ENCODE measurements around the gene REPIN1.

REPIN1 gene

DNA sequence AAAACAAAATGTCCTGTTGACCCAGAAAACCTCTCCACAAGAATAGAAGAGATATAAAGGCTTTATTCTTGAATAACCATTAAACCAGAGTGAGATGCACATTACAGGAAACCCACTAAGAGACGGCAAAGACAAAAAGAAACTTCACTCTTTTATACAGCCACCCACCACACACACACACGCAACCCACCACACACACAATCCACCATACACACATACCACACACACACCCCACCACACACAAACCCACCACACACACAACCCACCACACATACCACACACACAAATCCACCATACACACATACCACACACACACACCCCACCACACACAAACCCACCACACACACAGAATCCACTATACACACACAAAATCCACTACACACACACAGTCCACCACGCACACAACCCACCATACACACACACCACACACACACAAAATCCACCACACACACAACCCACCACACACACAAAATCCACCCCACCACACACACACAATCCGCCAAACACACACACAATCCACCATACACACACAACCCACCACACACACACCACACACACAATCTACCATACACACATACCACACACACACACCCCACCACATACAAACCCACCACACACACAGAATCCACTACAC, 9.5 kb upstream of the REPIN1 start:
- Histone ChIP-seq H3K9me3 (ENCODE audit: control insufficient read depth in 5 of 5, low read length in 5 of 5) (no peaks in the 10 kb centered on the region), H3K36me3 (ENCODE audit: control insufficient read depth in 5 of 5, insufficient read depth in 5 of 5, low read length in 5 of 5) (no peaks in the 10 kb centered on the region), H3K9ac (ENCODE audit: low read length in 5 of 5) (no peak overlapping the region), H3K4me3 (ENCODE audit: low read depth in 1 of 5, low read length in 5 of 5) (no peak overlapping the region), H3K27me3 (ENCODE audit: control insufficient read depth in 5 of 5, insufficient read depth in 4 of 5, low read length in 5 of 5) (no peaks in the 10 kb centered on the region), H3K4me1 (ENCODE audit: control insufficient read depth in 5 of 5, insufficient read depth in 5 of 5, low read length in 5 of 5) (peaks cover 2 to 38% (median 25%) of the 10 kb centered on the region in 5 donors), H3K27ac (ENCODE audit: low read depth, low read length) (no peak overlapping the region)

DNA sequence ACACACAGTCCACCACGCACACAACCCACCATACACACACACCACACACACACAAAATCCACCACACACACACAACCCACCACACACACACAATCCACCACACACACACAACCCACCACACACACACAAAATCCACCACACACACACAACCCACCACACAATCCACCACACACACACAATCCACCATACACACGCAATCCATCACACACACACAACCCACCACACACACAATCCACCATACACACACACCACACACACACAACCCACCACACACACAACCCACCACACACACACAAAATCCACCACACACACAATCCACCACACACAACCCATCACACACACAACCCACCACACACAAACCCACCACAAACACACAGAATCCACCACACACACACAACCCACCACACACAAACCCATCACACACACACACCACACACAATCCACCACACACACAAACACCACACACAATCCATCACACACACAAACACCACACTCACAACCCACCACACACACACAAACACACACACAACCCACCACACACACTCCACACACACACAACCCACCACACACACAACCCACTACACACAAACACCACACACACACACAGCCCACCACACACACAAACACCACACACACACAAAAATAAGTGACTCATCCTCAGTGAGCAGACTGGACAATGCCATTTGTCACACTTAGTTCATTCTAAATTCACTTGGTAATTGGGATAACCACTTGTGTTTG, 8.8 kb upstream of the REPIN1 start:
- no peak overlapping the region for H3K4me3 ChIP-seq (ENCODE audit: low read depth in 1 of 5, low read length in 5 of 5)
- H3K36me3 ChIP-seq (ENCODE audit: control insufficient read depth in 5 of 5, insufficient read depth in 5 of 5, low read length in 5 of 5), result no peaks in the 10 kb centered on the region
- H3K4me1 ChIP-seq (ENCODE audit: control insufficient read depth in 5 of 5, insufficient read depth in 5 of 5, low read length in 5 of 5), result peaks cover 2 to 41% (median 30%) of the 10 kb centered on the region in 5 donors
- H3K27me3 ChIP-seq (ENCODE audit: control insufficient read depth in 5 of 5, insufficient read depth in 4 of 5, low read length in 5 of 5), result no peaks in the 10 kb centered on the region
- H3K9ac ChIP-seq (ENCODE audit: low read length in 5 of 5), result no peak overlapping the region
- no peaks in the 10 kb centered on the region for H3K9me3 ChIP-seq (ENCODE audit: control insufficient read depth in 5 of 5, low read length in 5 of 5)
- no peak overlapping the region for H3K27ac ChIP-seq (ENCODE audit: low read depth, low read length)

DNA sequence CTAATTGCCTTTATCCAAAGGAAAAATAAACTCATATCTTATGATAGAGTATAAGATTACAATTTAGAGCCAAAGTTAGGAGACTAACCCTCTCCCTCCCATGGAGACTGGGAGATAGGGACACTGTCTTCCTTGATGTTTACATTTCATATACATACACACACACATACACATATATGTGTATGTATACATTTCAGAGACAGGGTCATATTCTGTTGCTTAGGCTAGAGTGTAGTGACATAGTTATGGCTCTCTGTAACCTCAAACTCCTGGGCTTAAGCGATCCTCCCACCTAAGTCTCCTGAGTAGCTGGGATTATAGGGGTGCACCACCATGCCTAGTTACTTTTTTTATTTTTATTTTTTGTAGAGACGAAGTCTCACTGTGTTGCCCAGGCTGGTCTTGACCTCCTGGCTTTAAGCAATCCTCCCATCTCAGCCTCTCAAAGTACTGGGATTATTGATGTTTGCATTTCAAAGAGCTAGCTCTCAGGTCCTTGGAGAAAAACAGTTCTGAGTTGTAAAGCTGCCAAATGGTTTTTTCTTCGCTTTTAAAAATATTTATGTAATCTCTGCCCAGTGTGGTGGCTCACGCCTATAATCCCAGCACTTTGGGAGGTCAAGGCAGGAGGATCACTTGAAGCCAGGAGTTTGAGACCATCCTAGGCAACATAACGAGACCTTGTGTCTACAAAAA, 8.1 kb upstream of the REPIN1 start:
- H3K9me3 ChIP-seq (ENCODE audit: control insufficient read depth in 5 of 5, low read length in 5 of 5), result no peaks in the 10 kb centered on the region
- no peak overlapping the region for H3K27ac ChIP-seq (ENCODE audit: low read depth, low read length)
- no peak overlapping the region for H3K9ac ChIP-seq (ENCODE audit: low read length in 5 of 5)
- H3K27me3 ChIP-seq (ENCODE audit: control insufficient read depth in 5 of 5, insufficient read depth in 4 of 5, low read length in 5 of 5), result no peaks in the 10 kb centered on the region
- no peaks in the 10 kb centered on the region for H3K36me3 ChIP-seq (ENCODE audit: control insufficient read depth in 5 of 5, insufficient read depth in 5 of 5, low read length in 5 of 5)
- H3K4me3 ChIP-seq (ENCODE audit: low read depth in 1 of 5, low read length in 5 of 5), result no peak overlapping the region
- H3K4me1 ChIP-seq (ENCODE audit: control insufficient read depth in 5 of 5, insufficient read depth in 5 of 5, low read length in 5 of 5), result peaks cover 2 to 41% (median 30%) of the 10 kb centered on the region in 5 donors

DNA sequence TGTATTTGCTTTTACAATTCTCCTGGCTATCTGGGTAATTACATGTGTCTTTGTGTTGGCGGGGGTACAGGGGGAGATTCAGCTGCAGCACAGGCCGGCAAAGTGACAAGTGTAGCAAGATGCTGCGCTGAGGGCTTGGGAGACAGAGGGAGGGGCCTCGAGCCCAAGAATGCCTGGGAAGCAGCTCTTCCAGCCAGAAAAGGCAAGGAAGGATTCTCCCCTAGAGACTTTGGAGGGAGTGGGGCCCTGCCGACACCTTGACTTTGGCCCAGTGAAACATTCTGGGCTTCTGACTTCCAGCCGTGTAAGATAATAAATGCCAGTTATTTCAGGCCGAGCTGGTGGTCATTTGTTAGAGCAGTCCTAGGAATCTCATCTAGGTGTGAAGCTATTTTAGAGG, 7.2 kb upstream of the REPIN1 start:
- peaks cover 2 to 37% (median 30%) of the 10 kb centered on the region in 5 donors for H3K4me1 ChIP-seq (ENCODE audit: control insufficient read depth in 5 of 5, insufficient read depth in 5 of 5, low read length in 5 of 5)
- no peaks in the 10 kb centered on the region for H3K27me3 ChIP-seq (ENCODE audit: control insufficient read depth in 5 of 5, insufficient read depth in 4 of 5, low read length in 5 of 5)
- no peak overlapping the region for H3K4me3 ChIP-seq (ENCODE audit: low read depth in 1 of 5, low read length in 5 of 5)
- H3K27ac ChIP-seq (ENCODE audit: low read depth, low read length), result no peak overlapping the region
- H3K9ac ChIP-seq (ENCODE audit: low read length in 5 of 5), result no peak overlapping the region
- no peaks in the 10 kb centered on the region for H3K36me3 ChIP-seq (ENCODE audit: control insufficient read depth in 5 of 5, insufficient read depth in 5 of 5, low read length in 5 of 5)
- no peaks in the 10 kb centered on the region for H3K9me3 ChIP-seq (ENCODE audit: control insufficient read depth in 5 of 5, low read length in 5 of 5)

DNA sequence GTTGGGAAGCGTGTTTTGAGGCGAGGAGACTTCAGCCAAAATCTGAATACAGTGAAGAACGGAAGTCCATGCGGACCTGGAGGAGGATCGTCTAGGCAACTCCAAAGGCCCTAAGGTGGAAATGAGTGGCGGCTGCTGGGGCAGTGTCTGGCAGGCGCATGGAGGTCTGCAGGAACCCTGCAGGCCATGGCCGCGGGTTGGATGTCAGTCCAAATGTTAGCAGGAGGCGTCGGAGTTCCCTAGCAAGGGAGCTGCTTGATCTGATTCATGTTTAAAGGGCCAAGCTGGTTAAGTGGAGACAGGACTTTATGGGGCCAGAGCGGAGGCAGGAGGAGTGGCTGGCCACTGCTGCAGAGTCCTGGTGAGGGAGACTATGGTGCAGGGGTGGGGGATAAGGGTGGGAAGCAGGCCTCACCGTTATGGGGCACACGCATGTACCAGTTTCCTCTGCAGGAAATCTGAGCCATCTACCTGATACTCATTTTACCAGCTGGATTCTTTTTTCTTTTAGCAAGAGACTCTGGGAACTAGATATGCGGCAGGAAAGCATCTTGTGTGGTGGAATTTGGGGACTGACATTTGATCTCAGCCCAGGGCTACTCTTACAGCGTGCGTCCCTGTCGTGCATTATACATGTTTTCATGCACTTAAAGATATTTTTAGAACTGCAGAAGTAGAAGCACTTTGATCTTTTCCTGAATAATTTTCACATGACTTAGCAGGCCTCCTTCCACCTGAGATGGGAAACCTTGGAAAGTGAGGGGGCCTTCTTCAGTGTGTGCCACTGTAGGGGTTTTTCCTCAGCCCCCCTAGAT, 6.6 kb upstream of the REPIN1 start:
- H3K36me3 ChIP-seq (ENCODE audit: control insufficient read depth in 5 of 5, insufficient read depth in 5 of 5, low read length in 5 of 5), result no peaks in the 10 kb centered on the region
- H3K9me3 ChIP-seq (ENCODE audit: control insufficient read depth in 5 of 5, low read length in 5 of 5), result no peaks in the 10 kb centered on the region
- H3K9ac ChIP-seq (ENCODE audit: low read length in 5 of 5), result no peak overlapping the region
- H3K27me3 ChIP-seq (ENCODE audit: control insufficient read depth in 5 of 5, insufficient read depth in 4 of 5, low read length in 5 of 5), result no peaks in the 10 kb centered on the region
- no peak overlapping the region for H3K27ac ChIP-seq (ENCODE audit: low read depth, low read length)
- H3K4me1 ChIP-seq (ENCODE audit: control insufficient read depth in 5 of 5, insufficient read depth in 5 of 5, low read length in 5 of 5), result peaks cover 2 to 32% (median 29%) of the 10 kb centered on the region in 5 donors
- H3K4me3 ChIP-seq (ENCODE audit: low read depth in 1 of 5, low read length in 5 of 5), result no peak overlapping the region

DNA sequence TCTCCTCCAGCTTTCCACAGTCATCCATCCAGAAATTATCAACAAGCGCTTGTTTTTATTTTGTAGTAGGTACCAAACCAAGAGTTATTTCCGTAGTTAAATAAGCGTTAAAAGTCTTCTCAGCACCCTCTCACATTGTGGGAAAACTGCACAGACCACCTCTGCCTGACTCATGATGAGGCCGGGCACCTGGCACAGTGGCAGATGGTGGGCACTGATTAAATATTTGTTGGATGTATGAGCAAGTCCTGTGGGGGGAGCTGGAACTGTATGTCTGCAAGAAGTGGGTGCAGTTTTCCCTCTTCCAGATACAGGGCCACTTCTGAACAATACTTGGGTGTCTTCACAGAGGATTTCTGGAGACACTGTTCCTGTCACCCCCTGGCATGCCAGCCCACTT, 5.3 kb upstream of the REPIN1 start:
- Histone ChIP-seq H3K4me1 (ENCODE audit: control insufficient read depth in 5 of 5, insufficient read depth in 5 of 5, low read length in 5 of 5) (peaks cover 0 to 33% (median 27%) of the 10 kb centered on the region in 5 donors), H3K9me3 (ENCODE audit: control insufficient read depth in 5 of 5, low read length in 5 of 5) (no peaks in the 10 kb centered on the region), H3K9ac (ENCODE audit: low read length in 5 of 5) (no peak overlapping the region), H3K4me3 (ENCODE audit: low read depth in 1 of 5, low read length in 5 of 5) (no peak overlapping the region), H3K36me3 (ENCODE audit: control insufficient read depth in 5 of 5, insufficient read depth in 5 of 5, low read length in 5 of 5) (no peaks in the 10 kb centered on the region), H3K27ac (ENCODE audit: low read depth, low read length) (no peak overlapping the region), H3K27me3 (ENCODE audit: control insufficient read depth in 5 of 5, insufficient read depth in 4 of 5, low read length in 5 of 5) (no peaks in the 10 kb centered on the region)

DNA sequence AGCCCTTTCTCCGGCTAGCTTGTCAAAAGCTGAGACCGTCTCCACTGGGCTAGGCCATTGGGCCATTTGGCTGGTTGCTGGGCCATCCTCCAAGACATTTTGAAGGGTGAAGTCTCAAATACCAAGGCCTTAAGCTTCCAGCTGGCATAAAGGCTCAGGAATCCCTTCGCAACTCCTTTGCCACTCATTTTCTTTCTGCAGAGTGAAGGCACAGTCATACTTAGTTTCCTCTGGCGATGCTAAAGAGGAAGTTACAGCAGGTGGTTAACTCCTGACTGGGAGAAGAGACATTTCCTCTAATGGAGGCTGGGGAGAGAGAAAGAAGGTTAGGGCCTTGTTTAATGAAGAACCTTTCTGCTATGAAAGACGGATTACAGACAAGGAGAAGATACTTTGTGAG, 4.8 kb upstream of the REPIN1 start:
- Histone ChIP-seq H3K27me3 (ENCODE audit: control insufficient read depth in 5 of 5, insufficient read depth in 4 of 5, low read length in 5 of 5) (no peaks in the 10 kb centered on the region), H3K27ac (ENCODE audit: low read depth, low read length) (no peak overlapping the region), H3K36me3 (ENCODE audit: control insufficient read depth in 5 of 5, insufficient read depth in 5 of 5, low read length in 5 of 5) (no peaks in the 10 kb centered on the region), H3K9ac (ENCODE audit: low read length in 5 of 5) (no peak overlapping the region), H3K9me3 (ENCODE audit: control insufficient read depth in 5 of 5, low read length in 5 of 5) (no peaks in the 10 kb centered on the region), H3K4me3 (ENCODE audit: low read depth in 1 of 5, low read length in 5 of 5) (no peak overlapping the region), H3K4me1 (ENCODE audit: control insufficient read depth in 5 of 5, insufficient read depth in 5 of 5, low read length in 5 of 5) (peaks cover 0 to 33% (median 28%) of the 10 kb centered on the region in 5 donors)

DNA sequence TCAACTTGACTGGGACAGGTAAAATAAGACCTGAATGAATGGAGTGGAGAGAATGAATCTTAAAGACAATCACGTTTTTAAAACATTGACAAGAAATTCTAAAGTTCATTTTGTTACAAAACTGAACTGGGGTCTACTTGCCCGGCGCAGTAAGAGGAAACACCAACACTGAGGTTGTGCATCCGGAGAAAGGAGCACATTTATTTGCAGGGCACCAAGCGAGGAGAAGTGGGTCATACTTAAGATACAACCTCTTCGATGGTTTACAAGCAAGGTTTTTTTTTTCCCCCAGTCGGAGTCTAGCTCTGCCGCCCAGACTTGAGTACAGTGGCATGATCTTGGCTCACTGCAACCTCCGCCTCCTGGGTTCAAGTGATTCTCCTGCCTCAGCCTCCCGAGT, 3.4 kb upstream of the REPIN1 start:
- no peak overlapping the region for H3K27ac ChIP-seq (ENCODE audit: low read depth, low read length)
- H3K36me3 ChIP-seq (ENCODE audit: control insufficient read depth in 5 of 5, insufficient read depth in 5 of 5, low read length in 5 of 5), result peaks cover 0 to under 1% (median 0%) of the 10 kb centered on the region in 5 donors
- peaks cover 8 to 46% (median 40%) of the 10 kb centered on the region in 5 donors for H3K4me1 ChIP-seq (ENCODE audit: control insufficient read depth in 5 of 5, insufficient read depth in 5 of 5, low read length in 5 of 5)
- H3K4me3 ChIP-seq (ENCODE audit: low read depth in 1 of 5, low read length in 5 of 5), result no peak overlapping the region
- no peak overlapping the region for H3K9ac ChIP-seq (ENCODE audit: low read length in 5 of 5)
- no peaks in the 10 kb centered on the region for H3K27me3 ChIP-seq (ENCODE audit: control insufficient read depth in 5 of 5, insufficient read depth in 4 of 5, low read length in 5 of 5)
- no peaks in the 10 kb centered on the region for H3K9me3 ChIP-seq (ENCODE audit: control insufficient read depth in 5 of 5, low read length in 5 of 5)

DNA sequence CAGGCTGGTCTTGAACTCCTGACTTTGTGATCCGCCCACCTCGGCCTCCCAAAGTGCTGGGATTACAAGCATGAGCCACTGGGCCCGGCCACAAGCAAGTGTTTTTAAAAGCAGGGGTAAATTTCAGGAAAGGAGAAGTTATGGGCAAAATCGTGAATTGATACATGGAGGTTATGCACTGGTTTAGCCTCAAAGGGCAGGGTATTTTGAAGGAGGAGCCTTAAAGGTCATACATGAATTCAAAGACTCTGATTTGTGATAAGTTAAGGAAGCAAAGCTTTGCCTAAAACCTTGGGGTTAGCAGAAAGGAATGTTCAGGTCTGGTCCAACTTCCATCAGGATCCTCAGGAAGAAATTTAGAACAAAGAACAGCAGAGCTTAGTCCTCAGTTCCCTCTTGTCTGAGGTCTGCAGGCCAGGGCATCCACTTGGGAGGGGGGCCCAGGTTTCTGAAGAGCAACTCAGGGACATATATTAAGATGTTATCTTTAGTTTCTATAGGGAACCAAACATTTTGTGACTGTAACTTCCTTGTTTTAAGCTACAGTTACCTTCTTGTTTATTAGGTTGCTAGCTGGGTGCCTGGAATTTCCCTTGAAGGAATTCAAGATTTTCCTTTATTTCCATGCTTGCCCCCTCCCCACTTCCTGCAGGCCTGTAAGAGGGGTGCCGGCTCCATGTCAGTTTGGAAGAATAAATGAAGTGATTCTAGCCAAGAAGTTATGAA, 2.8 kb upstream of the REPIN1 start:
- Histone ChIP-seq H3K9ac (ENCODE audit: low read length in 5 of 5) (no peak overlapping the region), H3K9me3 (ENCODE audit: control insufficient read depth in 5 of 5, low read length in 5 of 5) (no peaks in the 10 kb centered on the region), H3K27ac (ENCODE audit: low read depth, low read length) (no peak overlapping the region), H3K27me3 (ENCODE audit: control insufficient read depth in 5 of 5, insufficient read depth in 4 of 5, low read length in 5 of 5) (no peaks in the 10 kb centered on the region), H3K4me1 (ENCODE audit: control insufficient read depth in 5 of 5, insufficient read depth in 5 of 5, low read length in 5 of 5) (peaks cover 11 to 52% (median 47%) of the 10 kb centered on the region in 5 donors), H3K36me3 (ENCODE audit: control insufficient read depth in 5 of 5, insufficient read depth in 5 of 5, low read length in 5 of 5) (peaks cover 0 to 6% (median 3%) of the 10 kb centered on the region in 5 donors), H3K4me3 (ENCODE audit: low read depth in 1 of 5, low read length in 5 of 5) (no peak overlapping the region)

All from subcutaneous abdominal adipose tissue (tissue), 5 donors.